ENCODE results near the gene PSD2. TPM values are rescaled to one million over a fixed set of nuclear protein-coding genes. Genes with fewer than 3 reads are reported as not detected.

Gene PSD2
- total RNA-seq, 1 experiment from 2014 or later: 0.79 TPM

DNA sequence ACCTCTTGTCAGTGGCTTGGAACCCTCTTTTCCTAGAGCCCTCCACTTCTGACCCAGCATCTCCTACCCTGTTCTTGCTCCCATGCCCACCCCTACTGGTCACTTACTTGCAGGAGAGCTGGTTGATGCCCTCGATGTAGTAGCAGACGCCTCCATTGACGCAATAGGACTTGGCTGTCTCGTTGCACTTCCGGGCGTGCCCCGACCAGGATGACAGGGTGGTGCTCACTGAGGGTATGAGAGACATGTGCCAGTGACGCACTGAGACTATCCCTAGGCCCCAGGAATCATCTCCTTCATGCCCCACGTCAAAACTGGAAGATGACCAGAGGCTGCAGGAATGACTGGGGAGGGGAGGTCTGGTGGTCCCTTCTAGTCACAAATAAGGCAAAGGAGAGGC, 76.0 kb downstream of the PSD2 start:
- DNase-seq (ENCODE audit: low read depth, low spot score) (no peak), ATAC-seq (no peak)
- TF ChIP-seq POLR2A (IDR thresholded peaks at IDR 0.05; ENCODE audit: borderline replicate concordance, extremely low read depth, insufficient read depth, insufficient read length): no peak
- TF ChIP-seq JUND (IDR thresholded peaks at IDR 0.05): no peak
- no peak for TF ChIP-seq RAD21 (IDR thresholded peaks at IDR 0.05; ENCODE audit: low read depth)
- TF ChIP-seq EZH2 (IDR thresholded peaks at IDR 0.05): no peak
- TF ChIP-seq CBX3 (IDR thresholded peaks at IDR 0.05; ENCODE audit: low read depth): no peak
- no peak for TF ChIP-seq POLR2AphosphoS5 (IDR thresholded peaks at IDR 0.05; ENCODE audit: low read depth, low read length)
- TF ChIP-seq, protein P1, sequence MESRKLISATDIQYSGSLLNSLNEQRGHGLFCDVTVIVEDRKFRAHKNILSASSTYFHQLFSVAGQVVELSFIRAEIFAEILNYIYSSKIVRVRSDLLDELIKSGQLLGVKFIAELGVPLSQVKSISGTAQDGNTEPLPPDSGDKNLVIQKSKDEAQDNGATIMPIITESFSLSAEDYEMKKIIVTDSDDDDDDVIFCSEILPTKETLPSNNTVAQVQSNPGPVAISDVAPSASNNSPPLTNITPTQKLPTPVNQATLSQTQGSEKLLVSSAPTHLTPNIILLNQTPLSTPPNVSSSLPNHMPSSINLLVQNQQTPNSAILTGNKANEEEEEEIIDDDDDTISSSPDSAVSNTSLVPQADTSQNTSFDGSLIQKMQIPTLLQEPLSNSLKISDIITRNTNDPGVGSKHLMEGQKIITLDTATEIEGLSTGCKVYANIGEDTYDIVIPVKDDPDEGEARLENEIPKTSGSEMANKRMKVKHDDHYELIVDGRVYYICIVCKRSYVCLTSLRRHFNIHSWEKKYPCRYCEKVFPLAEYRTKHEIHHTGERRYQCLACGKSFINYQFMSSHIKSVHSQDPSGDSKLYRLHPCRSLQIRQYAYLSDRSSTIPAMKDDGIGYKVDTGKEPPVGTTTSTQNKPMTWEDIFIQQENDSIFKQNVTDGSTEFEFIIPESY (IDR thresholded peaks at IDR 0.05; ENCODE audit: extremely low read depth, insufficient replicate concordance, low read length): no peak
- TF ChIP-seq YY1 (IDR thresholded peaks at IDR 0.05; ENCODE audit: extremely low read depth, insufficient replicate concordance, low read depth, low read length): no peak
- peaks cover 2 to 3% of the 10 kb centered on the region in 2 experiments; a peak in 3 of 4 replicates for H3K4me1 ChIP-seq (ENCODE audit: control insufficient read depth in 1 of 2, insufficient read depth in 2 of 2, low read length in 2 of 2)
- no peaks in the 10 kb centered on the region for H3K9me2 ChIP-seq (ENCODE audit: insufficient read depth)
- H4K20me1 ChIP-seq (ENCODE audit: insufficient read depth): no peaks in the 10 kb centered on the region
- H3K9me3 ChIP-seq (ENCODE audit: control insufficient read depth in 1 of 2, insufficient read depth in 1 of 2, low read depth in 1 of 2, low read length in 2 of 2): no peaks in the 10 kb centered on the region
- ChIA-PET POLR2A (no interaction called here), CTCF (no interaction called here), RAD21 (ENCODE audit: low non-redundant PET in 1 of 2, low total read pairs in 2 of 2, uncharacterized antibody in 2 of 2, unreplicated experiment in 2 of 2) (no interaction called here)
- H3K36me3 ChIP-seq (ENCODE audit: control insufficient read depth in 1 of 2, insufficient read depth in 2 of 2, low read length in 2 of 2): no peaks in the 10 kb centered on the region
- H3K9ac ChIP-seq (ENCODE audit: low read length): no peak overlapping the region
- BruUV-seq (replicated peaks): no TSS peak
- no peak overlapping the region for H3K27ac ChIP-seq (ENCODE audit: low read depth, low read length)
- intact Hi-C loops (cut with micrococcal nuclease): no loop called here
- no peaks in the 10 kb centered on the region for H3K27me3 ChIP-seq (ENCODE audit: insufficient read depth, low read length)
- no peak overlapping the region for H3K4me2 ChIP-seq (ENCODE audit: low read length)
- no peaks in the 10 kb centered on the region for H3K79me2 ChIP-seq (ENCODE audit: insufficient read depth, low read length)
- no peak overlapping the region for H3K4me3 ChIP-seq (replicated peaks in 1 of 2; ENCODE audit: low read depth in 1 of 2, low read length in 2 of 2)
- H2AFZ ChIP-seq (ENCODE audit: low read depth, low read length, poor library complexity, severe bottlenecking): no peak overlapping the region
